ENCODE data around the gene TBL1X.

Gene TBL1X

DNA sequence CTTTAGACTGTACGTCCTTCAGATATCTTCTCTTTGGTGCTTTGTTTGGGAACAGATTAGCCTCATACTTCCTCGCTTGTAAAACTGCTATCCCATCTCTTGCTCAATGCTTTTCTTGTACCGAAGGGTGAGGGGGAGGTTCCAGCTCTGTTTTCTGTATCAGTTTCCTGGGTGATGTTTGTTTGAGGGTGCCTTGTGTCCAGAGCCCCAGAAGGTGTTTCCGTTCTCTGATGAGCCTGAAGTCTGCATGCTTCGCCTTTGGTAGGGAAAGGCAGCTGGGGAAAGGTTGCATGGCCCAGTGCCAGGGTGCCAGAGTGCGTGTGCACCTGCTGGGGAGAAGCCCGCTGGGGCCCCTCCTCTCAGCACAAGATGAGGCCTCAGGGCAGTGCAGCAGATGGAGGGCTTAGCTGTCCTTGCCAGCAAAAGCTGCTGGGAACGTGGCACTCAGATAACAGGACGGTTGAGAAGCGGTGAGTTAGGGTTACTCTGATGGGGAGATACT lies 73.7 kb downstream of the TBL1X start:
- DNase-seq = peak; percentile 84

GRCh38 chrX:9539605-9540387 lies 74.9 kb downstream of the TBL1X start:
- no peak for DNase-seq

DNA sequence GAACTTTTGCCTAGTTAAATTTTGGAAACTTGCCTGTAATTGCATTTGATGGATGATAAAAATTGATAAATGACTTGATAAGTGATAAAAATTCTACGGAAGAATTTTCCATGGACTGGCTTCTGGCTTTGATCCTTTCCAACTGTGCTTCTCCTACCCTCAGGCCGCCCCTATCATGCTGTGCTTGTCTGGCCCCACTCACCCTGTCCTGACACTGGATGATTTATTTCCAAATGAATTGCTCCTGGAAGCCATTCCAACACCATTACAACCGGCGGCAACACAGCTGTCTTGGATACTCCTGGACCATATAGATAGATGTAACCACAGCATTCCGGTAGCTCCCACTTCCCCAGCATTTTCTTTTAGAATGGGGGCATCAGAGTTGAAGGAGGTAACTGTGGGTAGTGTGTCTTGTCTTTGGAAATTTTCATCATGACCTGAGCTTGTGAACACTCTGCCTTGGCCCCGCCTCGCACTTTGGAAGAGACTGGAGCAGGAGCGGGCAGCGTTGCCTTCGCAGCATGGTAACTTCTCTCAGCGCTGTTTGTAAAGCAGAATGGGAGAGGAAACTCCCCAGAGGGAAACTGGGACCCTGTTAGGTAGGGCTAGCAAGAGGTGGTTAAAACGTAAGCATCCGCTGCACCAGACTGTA lies 77.4 kb downstream of the TBL1X start:
- peak; percentile 48 for DNase-seq

- peak; percentile 88 for DNase-seq
These were observed 77.9 kb downstream of the TBL1X start for GRCh38 chrX:9542761-9543111.

- DNase-seq = no peak
These were observed 90.5 kb downstream of the TBL1X start for GRCh38 chrX:9555354-9555753.

GRCh38 chrX:9557091-9557490 lies 92.2 kb downstream of the TBL1X start:
- DNase-seq = no peak

GRCh38 chrX:9557521-9557920 lies 92.7 kb downstream of the TBL1X start:
- DNase-seq = no peak

DNA sequence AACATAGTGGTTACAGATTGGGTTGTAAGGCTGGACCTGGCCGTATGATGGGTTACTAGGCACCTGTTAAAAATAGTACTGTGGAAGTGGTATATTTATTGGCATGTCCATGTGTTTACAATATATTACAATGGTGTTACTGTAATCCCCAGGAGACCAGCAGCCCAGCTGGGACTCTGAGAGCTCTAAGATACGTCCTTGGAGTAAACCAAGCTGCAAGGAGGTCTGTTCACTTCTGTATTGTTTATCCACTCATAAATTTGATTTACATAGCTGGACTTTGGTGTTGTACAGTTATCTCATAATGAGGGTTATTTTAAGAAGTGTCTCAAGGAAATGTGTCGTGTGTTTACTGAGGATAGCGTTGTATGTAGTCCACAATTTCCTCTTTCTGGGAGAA lies 93.8 kb downstream of the TBL1X start:
- no peak for DNase-seq

DNA sequence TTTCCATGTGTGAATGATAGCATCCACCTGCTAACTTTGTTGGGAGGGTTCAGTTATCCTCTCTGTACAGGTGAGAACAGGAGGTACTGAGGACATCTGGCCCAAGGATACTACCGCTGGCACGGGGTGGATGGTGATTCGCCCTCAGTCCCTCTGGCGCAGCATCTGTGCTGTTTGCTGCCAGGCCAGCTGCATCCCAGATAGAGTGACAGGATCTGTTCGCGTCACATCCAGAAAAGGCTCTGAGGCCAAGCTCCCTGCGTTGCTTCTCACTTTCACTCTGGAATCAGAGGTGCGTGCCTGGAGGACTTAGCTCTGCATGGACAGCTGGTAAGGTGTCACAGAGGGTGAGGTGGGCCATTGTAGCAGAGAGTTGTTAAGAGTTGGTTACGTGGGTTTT lies 95.4 kb downstream of the TBL1X start:
- no peak for DNase-seq

GRCh38 chrX:9561199-9561598 lies 96.3 kb downstream of the TBL1X start:
- no peak for DNase-seq

DNA sequence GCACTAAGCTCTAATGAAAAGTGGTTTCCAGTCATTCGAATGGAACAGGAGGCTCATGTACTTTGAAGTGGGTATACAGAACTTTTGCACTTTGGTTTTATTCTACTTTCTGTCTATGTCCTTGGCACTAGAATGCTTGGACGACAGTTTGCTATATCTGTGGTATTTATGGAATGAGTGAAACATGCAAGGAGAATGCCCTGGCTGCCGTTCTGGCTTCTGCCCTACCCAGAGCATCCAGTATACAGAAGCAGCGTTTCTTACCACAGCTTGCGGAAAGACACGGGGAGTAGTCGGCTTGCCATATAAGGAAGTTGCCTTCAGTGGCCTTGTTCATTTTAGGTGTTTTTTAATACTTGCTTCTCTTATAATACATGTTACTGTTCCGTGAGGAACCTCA lies 98.0 kb downstream of the TBL1X start:
- no peak for DNase-seq

GRCh38 chrX:9566150-9566621 lies 101.3 kb downstream of the TBL1X start:
- no peak for DNase-seq

- DNase-seq = no peak
These were observed 105.0 kb downstream of the TBL1X start for GRCh38 chrX:9569876-9570301.

DNA sequence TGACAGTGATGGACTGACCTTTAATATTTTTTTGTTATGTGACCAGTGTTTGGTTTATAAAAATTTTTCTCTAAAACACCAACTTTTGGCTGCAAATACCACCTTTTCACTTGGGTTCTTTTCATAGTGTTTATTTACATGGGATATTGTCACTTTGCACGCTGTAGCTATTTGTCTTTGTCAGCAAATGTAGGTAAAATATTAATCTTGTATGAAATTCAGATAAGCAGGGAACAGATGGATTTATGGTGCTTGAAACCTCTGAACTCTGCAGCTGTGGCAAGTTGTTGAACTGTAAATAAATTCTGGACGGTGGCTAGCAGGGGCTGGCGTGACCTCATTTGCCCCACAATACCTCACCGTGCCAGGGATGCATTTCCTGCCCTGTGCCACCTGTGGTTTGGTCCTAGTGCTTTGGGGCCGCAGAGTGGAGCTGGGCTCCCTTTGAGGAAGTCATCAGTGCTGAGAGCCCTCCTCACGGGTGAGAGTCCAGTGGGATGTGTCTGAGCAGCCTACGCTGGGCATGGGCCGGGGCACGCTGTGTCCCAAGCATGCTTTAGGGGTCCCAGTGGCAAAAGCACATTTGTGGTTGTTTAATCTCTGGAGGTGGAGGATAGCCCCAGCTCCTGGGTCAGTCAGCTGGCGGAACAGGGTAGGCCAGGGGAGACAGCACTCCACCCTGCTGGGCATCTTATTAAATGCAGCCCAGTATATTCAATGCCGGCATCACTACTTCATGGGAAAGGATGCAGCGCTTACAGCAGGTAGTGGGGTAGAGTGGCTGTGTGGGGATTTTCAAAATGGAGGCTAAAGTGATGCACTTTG lies 108.6 kb downstream of the TBL1X start:
- DNase-seq = peak; percentile 79

GRCh38 chrX:9576059-9576458 lies 111.2 kb downstream of the TBL1X start:
- DNase-seq = no peak

- DNase-seq = no peak
These were observed 112.7 kb downstream of the TBL1X start for GRCh38 chrX:9577555-9577954.

- no peak for DNase-seq
These were observed 113.4 kb downstream of the TBL1X start for GRCh38 chrX:9578083-9578779.

GRCh38 chrX:9581771-9582385 lies 117.0 kb downstream of the TBL1X start:
- DNase-seq = no peak

DNA sequence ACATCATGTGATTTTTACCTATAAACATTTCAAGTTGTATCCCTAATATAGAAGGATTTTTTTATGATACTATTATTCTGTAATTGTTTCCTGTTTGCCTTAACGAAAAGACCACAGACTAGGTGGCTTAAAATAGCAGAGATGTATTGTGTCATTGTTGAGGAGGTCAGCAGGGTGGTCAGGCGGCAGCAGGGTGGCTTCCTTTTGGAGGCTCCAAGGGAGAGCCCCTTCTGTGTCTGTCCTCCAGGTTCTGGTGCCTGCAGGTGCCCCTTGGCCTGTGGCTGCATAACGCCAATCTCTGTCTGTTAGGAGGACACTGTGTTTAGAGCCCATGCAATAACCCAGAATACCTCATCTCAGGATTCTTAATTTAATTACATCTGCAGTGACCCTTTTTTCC lies 118.1 kb downstream of the TBL1X start:
- peak; percentile 83 for DNase-seq

DNA sequence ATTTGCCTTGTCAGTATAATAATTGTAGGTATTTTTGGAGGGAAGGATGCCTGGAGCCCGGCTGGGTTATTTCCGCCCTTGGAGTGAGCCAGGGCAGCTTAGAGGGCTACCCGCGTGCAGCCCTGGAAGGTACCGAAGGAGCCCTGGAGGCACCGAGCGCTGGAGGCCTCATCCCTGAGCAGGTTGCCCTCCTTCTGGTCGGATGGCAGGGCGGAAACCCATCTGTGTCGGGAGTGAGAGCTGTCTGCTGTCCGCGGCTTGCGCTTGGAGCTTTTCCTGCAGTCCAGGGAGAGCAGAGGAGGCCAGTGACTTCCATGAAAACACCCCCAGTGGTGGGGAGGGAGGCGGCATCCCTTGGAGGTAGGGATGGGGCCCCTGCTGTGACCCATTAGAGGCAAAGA lies 122.1 kb downstream of the TBL1X start:
- DNase-seq = peak; percentile 85

DNA sequence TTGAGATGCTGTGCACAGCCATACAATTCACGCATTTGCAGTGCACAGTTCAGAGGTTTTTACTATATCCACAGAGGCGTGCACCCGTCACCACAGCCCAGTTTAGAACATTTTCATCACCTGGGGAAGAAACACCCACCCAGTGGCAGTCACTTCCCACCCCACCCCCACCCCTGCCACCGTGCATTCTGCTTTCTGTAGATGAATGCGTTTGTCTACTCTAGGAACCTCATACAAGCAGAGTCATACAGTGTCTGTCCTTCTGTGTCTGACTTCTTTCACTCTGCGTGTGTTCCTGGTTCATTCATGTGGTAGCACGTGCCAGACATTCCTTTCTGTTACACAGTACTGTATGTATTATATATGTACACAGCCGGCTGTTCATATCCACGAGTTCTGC lies 122.8 kb downstream of the TBL1X start:
- DNase-seq = peak; percentile 38

DNA sequence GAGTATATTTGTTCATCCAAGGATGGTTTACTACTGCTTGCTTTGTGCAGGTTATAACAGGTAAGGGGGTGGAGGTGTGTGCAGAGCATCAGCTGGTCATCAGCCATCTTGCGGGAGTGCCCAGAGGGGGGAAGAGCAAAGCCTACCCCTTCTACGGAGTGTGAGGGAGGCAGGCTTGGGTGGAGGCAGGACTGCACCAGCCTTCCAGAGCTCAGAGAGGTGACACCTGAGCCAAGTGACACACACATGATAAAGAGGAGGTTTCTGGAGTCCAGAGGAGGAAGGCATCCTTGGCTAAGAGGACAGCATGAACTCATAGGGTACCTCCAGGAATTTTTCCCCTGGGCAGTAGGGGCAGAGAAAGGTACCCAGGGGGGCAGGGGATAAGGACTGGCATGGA lies 126.6 kb downstream of the TBL1X start:
- DNase-seq = no peak
